Neural progenitor cell (in vitro differentiated cells): ENCODE measurements around the gene POLR2H. TPM values are rescaled to one million over a fixed set of nuclear protein-coding genes. Genes with fewer than 3 reads are reported as not detected.
A peak's percentile ranks its signal among the peaks of the same experiment; 100 is the strongest.

Source experiments
- DNase-seq: peaks from one replicate; pipeline ENCODE4 v3.0.0-alpha.2; 2016; ENCODE audit warnings: low spot score
- H2AFZ ChIP-seq: fragments of 200-600 bp; sonication (generic); replicated peaks from 2 replicates; pipeline ENCODE4 v1.6.1; 2016; ENCODE audit warnings: antibody characterized with exemption
- H3F3A ChIP-seq: fragments of 200-600 bp; sonication (generic); 2 replicates; pipeline ENCODE4 v1.6.1; 2016; ENCODE audit warnings: antibody characterized with exemption, low read depth
- H3K27ac ChIP-seq: fragments of 200-600 bp; sonication (generic); 2 replicates; pipeline ENCODE4 v1.5.1; 2016; ENCODE audit warnings: mild to moderate bottlenecking
- H3K27me3 ChIP-seq: fragments of 200-600 bp; sonication (generic); 2 replicates; pipeline ENCODE4 v1.6.1; 2016; ENCODE audit warnings: mild to moderate bottlenecking, moderate library complexity
- H3K36me3 ChIP-seq: fragments of 200-600 bp; sonication (generic); 2 replicates; pipeline ENCODE4 v1.5.1; 2016
- H3K4me1 ChIP-seq: fragments of 200-600 bp; sonication (generic); 2 replicates; pipeline ENCODE4 v1.6.1; 2016; ENCODE audit warnings: mixed run types
- H3K4me2 ChIP-seq: fragments of 200-600 bp; sonication (generic); 2 replicates; pipeline ENCODE4 v1.6.1; 2016
- H3K4me3 ChIP-seq: fragments of 200-600 bp; sonication (generic); 2 replicates; pipeline ENCODE4 v1.5.1; 2016
- H3K79me2 ChIP-seq: fragments of 200-600 bp; sonication (generic); 2 replicates; pipeline ENCODE4 v1.6.1; 2016; ENCODE audit warnings: low read depth
- H3K9ac ChIP-seq: fragments of 200-600 bp; sonication (generic); 2 replicates; pipeline ENCODE4 v1.6.1; 2016
- H3K9me3 ChIP-seq: fragments of 200-600 bp; sonication (generic); 2 replicates; pipeline ENCODE4 v1.5.1; 2016; ENCODE audit warnings: low read depth
- H4K20me1 ChIP-seq: fragments of 200-600 bp; sonication (generic); 2 replicates; pipeline ENCODE4 v1.6.1; 2016; ENCODE audit warnings: low read depth
- H3K27ac Mint-ChIP-seq: 3 replicates; pipeline ENCODE4 v1.8.0; 2021; ENCODE audit warnings: mixed read lengths
- H3K27me3 Mint-ChIP-seq: 2 replicates; pipeline ENCODE4 v1.8.0; 2022; ENCODE audit warnings: low read depth, mild to moderate bottlenecking, inconsistent platforms, moderate library complexity, mixed read lengths; ENCODE audit not compliant: insufficient read depth
- H3K36me3 Mint-ChIP-seq: 3 replicates; pipeline ENCODE4 v1.8.0; 2021; ENCODE audit warnings: mixed read lengths
- H3K4me1 Mint-ChIP-seq: 3 replicates; pipeline ENCODE4 v1.8.0; 2021; ENCODE audit warnings: mixed read lengths
- H3K4me3 Mint-ChIP-seq: 3 replicates; pipeline ENCODE4 v1.8.0; 2021; ENCODE audit warnings: mild to moderate bottlenecking, moderate library complexity, mixed read lengths
- H3K9me3 Mint-ChIP-seq: 3 replicates; pipeline ENCODE4 v1.8.0; 2020; ENCODE audit warnings: mixed read lengths
- EZH2 ChIP-seq: fragments of 200-600 bp; sonication (generic); IDR thresholded peaks from 2 replicates; pipeline ENCODE4 v1.6.1; 2017; ENCODE audit warnings: antibody characterized with exemption, mild to moderate bottlenecking, moderate library complexity
- EZH2phosphoT487 ChIP-seq: fragments of 200-600 bp; sonication (generic); IDR thresholded peaks from 2 replicates; pipeline ENCODE4 v1.6.1; 2017; ENCODE audit warnings: antibody characterized with exemption
- total RNA-seq: library from RNA; depleted of rRNA; stranded (reverse); fragments of >200 nt; gene quantifications from 2 replicates; pipeline ENCODE4 v1.2.3, GENCODE V29; 2015; ENCODE audit warnings: low replicate concordance
- TF ChIP-seq, protein P1 (sequence below): fragments of 200-600 bp; sonication (generic); IDR thresholded peaks from 2 replicates; pipeline ENCODE4 v1.5.1; 2017; ENCODE audit warnings: antibody characterized with exemption, mild to moderate bottlenecking

Gene POLR2H
- total RNA-seq, 1 donor from 2014 or later, result 173 TPM

DNA sequence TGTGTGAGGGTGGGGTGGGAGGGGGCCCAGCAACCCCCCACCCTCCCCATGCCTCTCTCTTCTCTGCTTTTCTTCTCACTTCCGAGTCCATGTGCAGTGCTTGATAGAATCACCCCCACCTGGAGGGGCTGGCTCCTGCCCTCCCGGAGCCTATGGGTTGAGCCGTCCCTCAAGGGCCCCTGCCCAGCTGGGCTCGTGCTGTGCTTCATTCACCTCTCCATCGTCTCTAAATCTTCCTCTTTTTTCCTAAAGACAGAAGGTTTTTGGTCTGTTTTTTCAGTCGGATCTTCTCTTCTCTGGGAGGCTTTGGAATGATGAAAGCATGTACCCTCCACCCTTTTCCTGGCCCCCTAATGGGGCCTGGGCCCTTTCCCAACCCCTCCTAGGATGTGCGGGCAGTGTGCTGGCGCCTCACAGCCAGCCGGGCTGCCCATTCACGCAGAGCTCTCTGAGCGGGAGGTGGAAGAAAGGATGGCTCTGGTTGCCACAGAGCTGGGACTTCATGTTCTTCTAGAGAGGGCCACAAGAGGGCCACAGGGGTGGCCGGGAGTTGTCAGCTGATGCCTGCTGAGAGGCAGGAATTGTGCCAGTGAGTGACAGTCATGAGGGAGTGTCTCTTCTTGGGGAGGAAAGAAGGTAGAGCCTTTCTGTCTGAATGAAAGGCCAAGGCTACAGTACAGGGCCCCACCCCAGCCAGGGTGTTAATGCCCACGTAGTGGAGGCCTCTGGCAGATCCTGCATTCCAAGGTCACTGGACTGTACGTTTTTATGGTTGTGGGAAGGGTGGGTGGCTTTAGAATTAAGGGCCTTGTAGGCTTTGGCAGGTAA lies 16.0 kb upstream of the POLR2H start:
- peaks cover 5% of the 10 kb centered on the region for H3K27me3 Mint-ChIP-seq
- peak overlapping the region; percentile 96 for H3K27ac Mint-ChIP-seq
- TF ChIP-seq, protein P1, sequence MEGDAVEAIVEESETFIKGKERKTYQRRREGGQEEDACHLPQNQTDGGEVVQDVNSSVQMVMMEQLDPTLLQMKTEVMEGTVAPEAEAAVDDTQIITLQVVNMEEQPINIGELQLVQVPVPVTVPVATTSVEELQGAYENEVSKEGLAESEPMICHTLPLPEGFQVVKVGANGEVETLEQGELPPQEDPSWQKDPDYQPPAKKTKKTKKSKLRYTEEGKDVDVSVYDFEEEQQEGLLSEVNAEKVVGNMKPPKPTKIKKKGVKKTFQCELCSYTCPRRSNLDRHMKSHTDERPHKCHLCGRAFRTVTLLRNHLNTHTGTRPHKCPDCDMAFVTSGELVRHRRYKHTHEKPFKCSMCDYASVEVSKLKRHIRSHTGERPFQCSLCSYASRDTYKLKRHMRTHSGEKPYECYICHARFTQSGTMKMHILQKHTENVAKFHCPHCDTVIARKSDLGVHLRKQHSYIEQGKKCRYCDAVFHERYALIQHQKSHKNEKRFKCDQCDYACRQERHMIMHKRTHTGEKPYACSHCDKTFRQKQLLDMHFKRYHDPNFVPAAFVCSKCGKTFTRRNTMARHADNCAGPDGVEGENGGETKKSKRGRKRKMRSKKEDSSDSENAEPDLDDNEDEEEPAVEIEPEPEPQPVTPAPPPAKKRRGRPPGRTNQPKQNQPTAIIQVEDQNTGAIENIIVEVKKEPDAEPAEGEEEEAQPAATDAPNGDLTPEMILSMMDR, result peak; percentile 65
- TF ChIP-seq EZH2phosphoT487, result no peak
- TF ChIP-seq EZH2, result no peak
- H3K4me3 Mint-ChIP-seq, result no peak overlapping the region
- peaks cover 36% of the 10 kb centered on the region for H3K4me1 Mint-ChIP-seq
- no peak overlapping the region for H3K9ac ChIP-seq
- peaks cover 38% of the 10 kb centered on the region for H3F3A ChIP-seq
- no peak overlapping the region for H3K4me3 ChIP-seq
- DNase-seq, result peak; percentile 88
- H3K9me3 Mint-ChIP-seq, result no peaks in the 10 kb centered on the region
- H3K36me3 Mint-ChIP-seq, result peaks cover 9% of the 10 kb centered on the region
- H2AFZ ChIP-seq, result no peak overlapping the region
- H3K4me2 ChIP-seq, result peak overlapping the region; percentile 59
- peak overlapping the region; percentile 71 for H3K27ac ChIP-seq
- H3K27me3 ChIP-seq, result no peaks in the 10 kb centered on the region
- no peaks in the 10 kb centered on the region for H3K9me3 ChIP-seq
- no peaks in the 10 kb centered on the region for H3K36me3 ChIP-seq
- H3K79me2 ChIP-seq, result peaks cover 4% of the 10 kb centered on the region
- peaks cover 16% of the 10 kb centered on the region for H3K4me1 ChIP-seq
- H4K20me1 ChIP-seq, result peaks cover 47% of the 10 kb centered on the region

- Histone ChIP-seq H3K27ac (peak overlapping the region; percentile 26), H3K79me2 (no peaks in the 10 kb centered on the region), H3K4me3 (no peak overlapping the region), H4K20me1 (peaks cover 41% of the 10 kb centered on the region), H3K9ac (no peak overlapping the region), H2AFZ (no peak overlapping the region), H3K27me3 (no peaks in the 10 kb centered on the region), H3K9me3 (no peaks in the 10 kb centered on the region), H3K36me3 (no peaks in the 10 kb centered on the region), H3K4me2 (no peak overlapping the region), H3K4me1 (peaks cover 16% of the 10 kb centered on the region), H3F3A (peaks cover 38% of the 10 kb centered on the region)
- peak overlapping the region; percentile 5 for H3K27ac Mint-ChIP-seq
- peaks cover 14% of the 10 kb centered on the region for H3K36me3 Mint-ChIP-seq
- DNase-seq, result no peak
- H3K4me1 Mint-ChIP-seq, result peaks cover 46% of the 10 kb centered on the region
- peaks cover 5% of the 10 kb centered on the region for H3K27me3 Mint-ChIP-seq
- no peaks in the 10 kb centered on the region for H3K9me3 Mint-ChIP-seq
- no peak overlapping the region for H3K4me3 Mint-ChIP-seq
- TF ChIP-seq EZH2 (no peak), EZH2phosphoT487 (no peak)
- TF ChIP-seq, protein P1, result no peak
Observed at GRCh38 chr3:184346480-184347190, 14.9 kb upstream of the POLR2H start.

- Histone ChIP-seq H3K36me3 (no peaks in the 10 kb centered on the region), H3K9me3 (no peaks in the 10 kb centered on the region), H3K4me3 (no peak overlapping the region), H3K9ac (no peak overlapping the region), H3F3A (peaks cover 38% of the 10 kb centered on the region), H3K4me2 (no peak overlapping the region), H3K27ac (peak overlapping the region; percentile 38), H2AFZ (no peak overlapping the region), H3K79me2 (no peaks in the 10 kb centered on the region), H3K27me3 (no peaks in the 10 kb centered on the region), H3K4me1 (peaks cover 16% of the 10 kb centered on the region), H4K20me1 (peaks cover 40% of the 10 kb centered on the region)
- no peak for DNase-seq
- H3K27ac Mint-ChIP-seq, result peak overlapping the region; percentile 5
- no peak overlapping the region for H3K4me3 Mint-ChIP-seq
- peaks cover 9% of the 10 kb centered on the region for H3K27me3 Mint-ChIP-seq
- H3K36me3 Mint-ChIP-seq, result peaks cover 19% of the 10 kb centered on the region
- H3K9me3 Mint-ChIP-seq, result no peaks in the 10 kb centered on the region
- TF ChIP-seq, protein P1, result no peak
- no peak for TF ChIP-seq EZH2
- no peak for TF ChIP-seq EZH2phosphoT487
- peaks cover 54% of the 10 kb centered on the region for H3K4me1 Mint-ChIP-seq
Observed at GRCh38 chr3:184347321-184348056, 14.0 kb upstream of the POLR2H start.
